VCaP (cell line): ENCODE data around the gene NAT9.

Experiments used
- H3K27ac ChIP-seq: fragments of 450-650 bp; 2 replicates; pipeline ENCODE4 v1.5.1; 2017
- TF ChIP-seq, protein P1 (sequence below): fragments of 450-650 bp; conservative IDR thresholded peaks from 2 replicates; pipeline ENCODE4 v1.5.1; 2017; ENCODE audit warnings: mild to moderate bottlenecking, moderate library complexity

The NAT9 gene

DNA sequence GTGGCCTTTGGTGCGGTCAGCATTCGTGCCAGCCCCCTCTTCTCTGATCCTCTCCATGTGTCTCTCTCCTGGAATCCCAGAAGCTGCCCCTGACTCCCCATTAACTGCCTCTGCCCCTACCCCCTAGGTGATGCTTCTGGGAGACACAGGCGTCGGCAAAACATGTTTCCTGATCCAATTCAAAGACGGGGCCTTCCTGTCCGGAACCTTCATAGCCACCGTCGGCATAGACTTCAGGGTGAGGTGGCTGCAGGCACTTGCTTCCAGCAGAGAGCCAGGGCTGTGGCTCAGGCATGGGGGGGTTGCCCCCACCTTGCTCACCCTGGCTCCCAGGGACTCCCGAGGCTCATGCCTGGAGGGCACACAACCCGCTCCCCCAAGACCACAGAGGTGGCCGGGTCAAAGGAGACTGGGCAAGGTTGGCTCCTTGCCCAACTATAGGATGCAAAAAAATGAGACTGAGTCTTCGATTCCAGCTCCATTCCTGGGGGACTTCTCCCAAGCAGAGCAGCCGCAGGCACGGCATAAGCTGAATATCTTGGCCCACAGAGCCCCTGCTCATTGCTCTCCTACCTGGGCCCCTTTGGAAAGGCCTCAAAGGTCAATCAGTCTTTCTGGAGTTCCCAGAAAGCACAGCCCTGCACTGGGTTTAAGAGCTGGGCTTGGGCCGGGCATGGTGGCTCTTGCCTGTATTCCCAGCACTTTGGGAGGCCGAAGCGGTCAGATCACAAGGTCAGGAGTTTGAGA is 35.3 kb downstream of the NAT9 start:
- TF ChIP-seq, protein P1, sequence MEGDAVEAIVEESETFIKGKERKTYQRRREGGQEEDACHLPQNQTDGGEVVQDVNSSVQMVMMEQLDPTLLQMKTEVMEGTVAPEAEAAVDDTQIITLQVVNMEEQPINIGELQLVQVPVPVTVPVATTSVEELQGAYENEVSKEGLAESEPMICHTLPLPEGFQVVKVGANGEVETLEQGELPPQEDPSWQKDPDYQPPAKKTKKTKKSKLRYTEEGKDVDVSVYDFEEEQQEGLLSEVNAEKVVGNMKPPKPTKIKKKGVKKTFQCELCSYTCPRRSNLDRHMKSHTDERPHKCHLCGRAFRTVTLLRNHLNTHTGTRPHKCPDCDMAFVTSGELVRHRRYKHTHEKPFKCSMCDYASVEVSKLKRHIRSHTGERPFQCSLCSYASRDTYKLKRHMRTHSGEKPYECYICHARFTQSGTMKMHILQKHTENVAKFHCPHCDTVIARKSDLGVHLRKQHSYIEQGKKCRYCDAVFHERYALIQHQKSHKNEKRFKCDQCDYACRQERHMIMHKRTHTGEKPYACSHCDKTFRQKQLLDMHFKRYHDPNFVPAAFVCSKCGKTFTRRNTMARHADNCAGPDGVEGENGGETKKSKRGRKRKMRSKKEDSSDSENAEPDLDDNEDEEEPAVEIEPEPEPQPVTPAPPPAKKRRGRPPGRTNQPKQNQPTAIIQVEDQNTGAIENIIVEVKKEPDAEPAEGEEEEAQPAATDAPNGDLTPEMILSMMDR, result no peak
- no peak overlapping the region for H3K27ac ChIP-seq

DNA sequence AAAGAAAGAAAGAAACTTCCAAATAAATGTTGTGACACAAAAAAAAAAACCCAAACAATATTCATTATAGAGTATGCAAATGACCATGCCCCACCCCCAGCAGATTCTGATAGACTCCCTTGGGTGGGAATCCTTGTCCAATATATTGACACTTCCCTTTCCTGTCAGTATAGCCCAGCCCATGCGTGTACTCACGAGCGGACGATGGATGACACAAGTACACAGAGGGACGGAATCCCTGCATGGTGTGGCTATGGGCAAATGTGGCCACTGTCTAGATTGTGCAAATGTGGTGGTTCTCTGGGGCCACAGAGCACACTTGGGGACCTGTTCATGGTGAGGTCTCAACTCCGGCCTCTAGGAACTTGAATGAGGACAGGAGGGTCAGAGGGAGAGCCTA is 36.0 kb downstream of the NAT9 start:
- no peak overlapping the region for H3K27ac ChIP-seq
- TF ChIP-seq, protein P1, result no peak

DNA sequence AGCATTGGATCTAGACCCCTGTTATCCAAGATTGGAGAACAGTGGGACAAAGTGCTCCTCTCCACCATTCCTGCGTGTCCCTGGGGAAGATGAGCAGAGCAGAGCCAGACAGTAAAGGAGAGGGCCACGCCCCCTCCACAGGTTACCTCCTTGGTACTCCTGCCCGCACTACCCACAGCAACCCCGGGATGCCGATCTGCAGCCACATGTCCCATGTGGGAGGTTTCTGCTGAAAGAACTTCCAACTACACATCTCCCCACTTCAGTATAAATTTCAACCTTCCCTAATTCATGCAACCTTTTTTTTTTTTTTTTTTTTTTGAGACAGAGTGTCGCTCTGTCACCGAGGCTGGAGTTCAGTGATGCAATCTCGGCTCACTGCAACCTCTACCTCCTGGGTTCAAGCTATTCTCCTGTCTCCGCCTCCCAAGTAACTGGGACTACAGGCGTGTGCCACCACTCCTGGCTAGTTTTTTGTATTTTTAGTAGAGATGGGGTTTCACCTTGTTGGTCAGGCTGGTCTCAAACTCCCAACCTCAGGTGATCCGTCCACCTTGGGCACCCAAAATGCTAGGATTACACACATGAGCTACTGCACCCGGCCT is 36.8 kb downstream of the NAT9 start:
- H3K27ac ChIP-seq, result no peak overlapping the region
- TF ChIP-seq, protein P1, result no peak

DNA sequence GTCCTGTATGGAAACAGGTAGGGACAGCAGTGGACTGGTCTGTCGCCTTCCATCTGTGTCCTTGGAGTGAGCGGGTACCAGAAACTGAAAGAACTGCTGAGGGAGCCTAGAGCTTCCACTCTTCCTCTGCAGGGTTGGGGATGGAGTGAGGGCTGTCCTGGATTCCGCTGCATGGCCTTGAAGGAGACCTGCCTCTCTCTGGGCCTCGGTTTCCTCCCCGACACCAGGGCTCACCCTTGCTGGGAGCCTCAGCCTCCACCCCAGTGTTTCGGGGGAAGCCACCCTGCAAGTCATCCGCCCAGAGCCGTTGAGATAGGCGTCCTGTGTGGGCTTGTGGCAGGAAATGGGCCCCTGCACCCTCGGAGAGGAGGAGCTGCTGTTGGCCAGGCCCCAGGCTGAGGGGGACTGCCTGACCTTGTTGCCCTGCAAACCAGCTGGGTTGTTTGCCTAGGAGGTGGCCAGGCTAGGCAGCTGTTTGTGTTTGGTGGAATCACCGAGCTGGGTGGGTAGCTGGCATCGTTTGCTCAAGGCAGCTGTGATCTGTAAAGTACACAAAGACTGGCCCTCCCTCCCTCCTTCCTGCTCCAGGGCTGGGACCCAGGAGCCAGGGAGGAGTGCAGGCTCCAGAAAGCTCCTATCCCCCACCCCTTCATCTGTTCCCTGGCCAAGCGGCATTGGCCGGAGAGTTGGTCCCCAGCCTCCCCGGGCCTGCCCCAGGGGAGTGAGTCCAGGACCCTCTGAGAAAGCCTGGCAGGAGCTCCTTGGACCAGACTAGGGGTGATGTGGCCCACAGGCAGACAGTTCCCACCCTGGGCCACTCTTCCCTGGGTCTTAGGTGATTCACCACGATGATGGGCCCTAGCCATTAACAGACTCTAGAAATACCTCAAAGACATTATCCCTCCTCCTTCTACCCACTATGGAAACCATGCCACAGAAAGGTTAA is 37.8 kb downstream of the NAT9 start:
- TF ChIP-seq, protein P1, result no peak
- no peak overlapping the region for H3K27ac ChIP-seq

DNA sequence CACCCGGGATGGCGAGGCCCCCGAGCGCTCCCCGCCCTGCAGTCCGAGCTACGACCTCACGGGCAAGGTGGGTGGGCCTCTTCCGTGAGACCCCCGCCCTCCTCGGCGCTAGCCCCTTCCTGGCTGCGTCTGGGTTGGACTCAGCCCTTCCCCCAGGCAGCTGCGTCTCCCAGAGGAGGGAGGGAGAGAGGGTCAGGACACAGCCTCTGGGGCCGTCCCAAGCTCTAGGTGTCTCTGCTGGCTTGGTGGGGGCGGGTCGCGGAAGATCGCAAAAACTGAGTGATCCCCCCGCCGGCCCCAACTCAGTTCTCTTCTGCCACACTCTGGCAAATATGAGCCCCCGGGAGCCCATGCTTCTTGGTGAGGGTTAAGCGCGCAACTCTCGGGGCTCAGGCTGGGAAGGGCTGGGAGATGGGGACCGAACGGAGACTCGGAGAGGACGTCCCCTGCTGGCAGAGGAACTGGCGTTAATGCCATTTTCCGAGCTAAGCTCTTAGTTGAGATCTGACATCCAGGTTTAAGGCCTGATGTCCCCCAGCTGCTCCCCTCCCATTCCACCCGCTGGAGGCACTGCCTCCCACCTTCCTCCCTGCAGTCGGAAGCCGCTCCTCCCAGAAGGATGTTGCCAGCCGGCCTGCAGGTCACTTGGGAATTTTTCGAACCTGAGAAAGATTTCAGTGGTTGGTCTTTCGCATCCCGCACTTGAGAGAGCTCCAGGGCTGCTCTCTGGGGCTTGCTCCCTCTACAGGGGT is 38.7 kb downstream of the NAT9 start:
- no peak overlapping the region; the same call in 1 of the 2 replicates for H3K27ac ChIP-seq
- TF ChIP-seq, protein P1, result peak; percentile 57

DNA sequence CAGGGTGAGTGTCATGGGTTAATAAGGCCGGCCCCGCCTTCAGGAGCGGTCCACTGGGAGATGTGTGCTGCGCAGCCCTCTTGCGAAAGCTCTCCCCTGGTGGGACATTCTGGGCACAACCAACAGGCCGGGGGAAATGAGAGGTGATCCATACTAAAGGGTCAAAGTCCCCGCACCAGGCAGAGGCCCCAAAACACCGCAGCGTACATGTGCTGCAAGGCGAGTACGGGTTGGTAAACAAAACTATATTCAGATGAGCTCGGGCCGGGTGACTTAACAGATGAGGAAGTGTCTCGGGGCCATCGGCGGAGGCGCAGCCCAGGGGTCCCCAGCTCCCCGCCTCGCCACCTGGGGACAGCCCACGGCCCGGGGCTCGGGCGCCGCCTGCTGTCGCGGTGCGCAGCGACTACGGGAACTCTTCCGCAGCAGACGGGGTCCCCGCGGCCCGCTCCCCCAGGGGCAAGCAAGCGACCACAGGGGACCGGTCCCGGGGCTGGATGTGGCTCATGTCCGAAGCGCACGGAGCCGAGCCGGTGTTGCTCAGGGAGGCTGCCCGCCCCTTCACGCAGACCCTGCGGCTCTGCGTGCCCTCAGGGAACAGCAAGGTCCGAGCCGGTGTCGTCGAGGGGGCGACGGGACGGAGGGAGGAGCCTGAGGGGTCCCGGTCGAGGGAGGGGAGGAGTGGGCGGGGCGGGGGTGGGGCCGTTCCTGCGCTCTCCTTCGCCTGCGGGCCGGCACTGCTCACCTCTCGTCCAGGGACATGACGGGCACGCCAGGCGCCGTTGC is 39.4 kb downstream of the NAT9 start, which contains the start of gene RAB37:
Gene RAB37, plus strand, starts transcription at position 744 of the 786 bp plus-strand sequence. Its CDS starts 17 bp downstream, at position 761.
- TF ChIP-seq, protein P1, result peak; percentile 38

More for the DNA sequence above, 39.4 kb downstream of the NAT9 start, which contains the start of gene RAB37:
- H3K27ac ChIP-seq, result no peak within 1 kb of the TSS; the same call in 1 of the 2 replicates
